Measurements from ENCODE around the gene FOLR3. TPM values are rescaled to one million over a fixed set of nuclear protein-coding genes. Genes with fewer than 3 reads are reported as not detected.

The FOLR3 gene
- total and polyA plus RNA-seq, 9 of the 15 experiments (the other 6 are each of a cell fraction or from before 2014, with no cell fraction given), result not detected

DNA sequence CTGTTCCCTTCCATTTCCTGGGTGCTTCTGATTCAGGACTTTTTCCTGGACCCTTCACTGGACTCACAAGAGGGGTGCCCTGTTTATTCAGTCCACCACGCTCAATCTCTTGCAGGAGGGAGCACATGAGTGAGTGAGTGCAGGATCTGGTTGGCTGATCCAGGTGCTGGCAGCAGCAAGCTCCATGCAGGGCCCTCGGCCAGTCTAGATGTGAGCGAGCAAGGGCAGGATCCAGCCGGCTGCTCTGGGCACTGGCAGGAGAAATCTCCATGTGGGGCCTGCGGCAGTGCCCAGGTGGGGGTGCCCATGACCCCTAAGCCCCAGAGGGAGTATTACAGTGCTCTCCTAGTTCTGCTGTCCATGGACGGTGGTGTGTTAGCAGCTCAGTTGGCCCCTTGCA lies 11.5 kb upstream of the FOLR3 start:
- no peaks in the 10 kb centered on the region for H3K9me1 ChIP-seq (ENCODE audit: control insufficient read depth, insufficient read depth, low read length)
- ATAC-seq (no peak), DNase-seq (ENCODE audit: extremely low read depth in 1 of 4, low spot score in 3 of 4) (no peak), FAIRE-seq (no peak)
- intact Hi-C loops (cut with micrococcal nuclease) (no loop called here), in situ Hi-C loops (cut with MboI) (no loop called here)
- WGBS (ENCODE audit: insufficient coverage, low coverage, missing lambda C conversion rate), result 65% methylated on average over 6 of the region's 6 CpGs
- H3K27ac ChIP-seq (ENCODE audit: extremely low read depth, low read depth, low read length), result no peak overlapping the region
- TF ChIP-seq PTBP1 (IDR thresholded peaks at IDR 0.05; ENCODE audit: low read depth, low read length) (no peak), RBM15 (IDR thresholded peaks at IDR 0.05; ENCODE audit: insufficient read depth, low read length) (no peak), POLR2H (tag; IDR thresholded peaks at IDR 0.05; ENCODE audit: low read depth) (no peak), ZNF583 (CRISPR knock-in tag; IDR thresholded peaks at IDR 0.05) (no peak)
- no peak overlapping the region for H2AFZ ChIP-seq (ENCODE audit: low read depth, low read length)
- H3K36me3 ChIP-seq (ENCODE audit: control insufficient read depth, insufficient read depth, low read length), result no peaks in the 10 kb centered on the region
- no peaks in the 10 kb centered on the region; the same call in 1 of the 2 replicates for H3K9me3 ChIP-seq (replicated peaks; ENCODE audit: control insufficient read depth, insufficient read depth, low read depth, low read length)
- no peaks in the 10 kb centered on the region for H3K79me2 ChIP-seq (ENCODE audit: control insufficient read depth, insufficient read depth, low read length)
- POLR2A ChIA-PET, result interaction anchor here (1.0 kb wide), 1 partner anchor 11 kb away, joined by 4 read pairs; the partner anchor contains the start of gene ANAPC15
- peak overlapping the region in 1 of 2 experiments; percentile 2; a peak in 1 of 4 replicates for H3K9ac ChIP-seq (ENCODE audit: insufficient read depth in 1 of 2, low read depth in 2 of 2, low read length in 2 of 2)
- BruUV-seq (replicated peaks), result no TSS peak
- H4K20me1 ChIP-seq (replicated peaks; ENCODE audit: control insufficient read depth, insufficient read depth, low read length), result no peaks in the 10 kb centered on the region
- no peaks in the 10 kb centered on the region for H3K27me3 ChIP-seq (ENCODE audit: control insufficient read depth in 2 of 2, insufficient read depth in 2 of 2, low read length in 2 of 2)
- peaks cover 14 to 18% of the 10 kb centered on the region in 2 experiments for H3K4me1 ChIP-seq (replicated peaks in 1 of 2; ENCODE audit: control insufficient read depth in 2 of 2, insufficient read depth in 2 of 2, low read length in 2 of 2)
- H3K4me2 ChIP-seq (ENCODE audit: insufficient read depth, low read length), result no peak overlapping the region
- CTCF ChIA-PET (ENCODE audit: low intra/inter-chr PET ratio), result no interaction called here
- H3K4me3 ChIP-seq, result no peak overlapping the region

DNA sequence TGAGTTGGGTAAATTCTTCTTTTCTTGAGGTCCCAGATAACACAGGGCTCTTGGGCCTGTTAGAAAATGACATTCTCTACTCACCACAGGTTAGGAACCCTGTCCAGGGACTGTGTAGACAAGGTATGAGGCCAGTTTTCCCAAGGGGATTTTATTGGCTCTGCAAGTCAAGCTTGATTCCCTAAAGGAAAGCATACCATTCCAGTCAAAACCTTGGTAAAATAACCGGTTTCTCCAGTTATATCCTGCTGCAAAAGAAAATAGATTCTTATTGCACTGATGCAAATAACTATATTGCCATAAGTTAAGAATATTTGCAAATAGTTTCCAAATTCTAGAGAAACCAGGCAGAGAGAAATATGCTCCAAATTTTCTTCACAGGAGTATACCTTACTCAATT lies 9.6 kb upstream of the FOLR3 start:
- Histone ChIP-seq H3K9me1 (ENCODE audit: control insufficient read depth, insufficient read depth, low read length) (no peaks in the 10 kb centered on the region), H3K79me2 (ENCODE audit: control insufficient read depth, insufficient read depth, low read length) (no peaks in the 10 kb centered on the region), H4K20me1 (replicated peaks; ENCODE audit: control insufficient read depth, insufficient read depth, low read length) (no peaks in the 10 kb centered on the region), H3K4me3 (no peak overlapping the region), H3K36me3 (ENCODE audit: control insufficient read depth, insufficient read depth, low read length) (no peaks in the 10 kb centered on the region), H3K27ac (ENCODE audit: extremely low read depth, low read depth, low read length) (no peak overlapping the region), H3K9ac (ENCODE audit: insufficient read depth in 1 of 2, low read depth in 2 of 2, low read length in 2 of 2) (no peak overlapping the region), H3K27me3 (ENCODE audit: control insufficient read depth in 2 of 2, insufficient read depth in 2 of 2, low read length in 2 of 2) (no peaks in the 10 kb centered on the region), H2AFZ (ENCODE audit: low read depth, low read length) (no peak overlapping the region), H3K9me3 (replicated peaks; ENCODE audit: control insufficient read depth, insufficient read depth, low read depth, low read length) (no peaks in the 10 kb centered on the region; the same call in 1 of the 2 replicates), H3K4me2 (ENCODE audit: insufficient read depth, low read length) (no peak overlapping the region), H3K4me1 (replicated peaks in 1 of 2; ENCODE audit: control insufficient read depth in 2 of 2, insufficient read depth in 2 of 2, low read length in 2 of 2) (peaks cover 12 to 17% of the 10 kb centered on the region in 2 experiments)
- in situ Hi-C loops (cut with MboI) (no loop called here), intact Hi-C loops (cut with micrococcal nuclease) (no loop called here)
- WGBS (ENCODE audit: insufficient coverage, low coverage, missing lambda C conversion rate), result 0% methylated on average over 1 of the region's 1 CpG
- ATAC-seq (no peak), DNase-seq (ENCODE audit: extremely low read depth in 1 of 4, low spot score in 3 of 4) (no peak), FAIRE-seq (no peak)
- CTCF ChIA-PET (ENCODE audit: low intra/inter-chr PET ratio), result no interaction called here
- no TSS peak for BruUV-seq (replicated peaks)
- TF ChIP-seq HMG20B (CRISPR knock-in tag; IDR thresholded peaks at IDR 0.05) (no peak), ZNF77 (CRISPR knock-in tag; IDR thresholded peaks at IDR 0.05) (no peak), ARID2 (IDR thresholded peaks at IDR 0.05) (no peak), CEBPG (CRISPR knock-in tag; IDR thresholded peaks at IDR 0.05) (no peak), CEBPG (tag; conservative IDR thresholded peaks at IDR 0.05 in 1 of 2, IDR thresholded peaks at IDR 0.05 in 1 of 2) (no peak), SMAD4 (CRISPR knock-in tag; conservative IDR thresholded peaks at IDR 0.05) (no peak)
- TF ChIP-seq, protein P1, sequence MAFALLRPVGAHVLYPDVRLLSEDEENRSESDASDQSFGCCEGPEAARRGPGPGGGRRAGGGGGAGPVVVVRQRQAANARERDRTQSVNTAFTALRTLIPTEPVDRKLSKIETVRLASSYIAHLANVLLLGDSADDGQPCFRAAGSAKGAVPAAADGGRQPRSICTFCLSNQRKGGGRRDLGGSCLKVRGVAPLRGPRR (CRISPR knock-in tag; IDR thresholded peaks at IDR 0.05), result no peak
- POLR2A ChIA-PET, result interaction anchor here (0.7 to 1.2 kb wide), 5 partner anchors 10 to 14 kb away, joined by 3 to 5 read pairs (median 3); partner anchors contain the start of genes ANAPC15 and FOLR3
